RWPE2 (cell line): ENCODE results near the gene CFAP210.

Experiments
- ATAC-seq: fragments of 200-7000 bp; cut with Tn5 transposase; 3 replicates; pipeline ENCODE4 v1.9.1; 2021; ENCODE audit warnings: low read depth
- DNase-seq: peaks from one replicate; pipeline ENCODE4 v3.0.0-alpha.2; 2020; ENCODE audit warnings: low spot score
- H3K27ac ChIP-seq: fragments of 450-650 bp; 2 replicates; pipeline ENCODE4 v1.5.1; 2017; ENCODE audit warnings: mild to moderate bottlenecking; ENCODE audit not compliant: poor library complexity, severe bottlenecking
- H3K27me3 ChIP-seq: fragments of 250-450 bp; sonication (Bioruptor Pico); 2 replicates; pipeline ENCODE4 v1.5.1; 2021; ENCODE audit warnings: mild to moderate bottlenecking, moderate library complexity; ENCODE audit not compliant: insufficient read depth, poor library complexity, severe bottlenecking
- H3K36me3 ChIP-seq: fragments of 250-450 bp; sonication (Bioruptor Pico); 2 replicates; pipeline ENCODE4 v1.5.1; 2020; ENCODE audit warnings: low read depth, mild to moderate bottlenecking, moderate library complexity
- H3K4me1 ChIP-seq: fragments of 250-450 bp; sonication (Bioruptor Pico); 2 replicates; pipeline ENCODE4 v1.5.1; 2021; ENCODE audit warnings: mild to moderate bottlenecking, moderate library complexity; ENCODE audit not compliant: insufficient read depth, poor library complexity, severe bottlenecking
- H3K4me3 ChIP-seq: fragments of 250-450 bp; sonication (Bioruptor Pico); 2 replicates; pipeline ENCODE4 v1.5.1; 2021; ENCODE audit warnings: mild to moderate bottlenecking, moderate library complexity; ENCODE audit not compliant: severe bottlenecking
- H3K9me3 ChIP-seq: fragments of 250-450 bp; sonication (Bioruptor Pico); 2 replicates; pipeline ENCODE4 v1.5.1; 2021; ENCODE audit warnings: mild to moderate bottlenecking, moderate library complexity; ENCODE audit not compliant: severe bottlenecking
- TF ChIP-seq, protein P1 (sequence below): fragments of 450-650 bp; IDR thresholded peaks from one replicate; pipeline ENCODE4 v1.5.1; 2017; ENCODE audit warnings: mild to moderate bottlenecking, moderate library complexity; ENCODE audit not compliant: poor library complexity, severe bottlenecking

The CFAP210 gene

DNA sequence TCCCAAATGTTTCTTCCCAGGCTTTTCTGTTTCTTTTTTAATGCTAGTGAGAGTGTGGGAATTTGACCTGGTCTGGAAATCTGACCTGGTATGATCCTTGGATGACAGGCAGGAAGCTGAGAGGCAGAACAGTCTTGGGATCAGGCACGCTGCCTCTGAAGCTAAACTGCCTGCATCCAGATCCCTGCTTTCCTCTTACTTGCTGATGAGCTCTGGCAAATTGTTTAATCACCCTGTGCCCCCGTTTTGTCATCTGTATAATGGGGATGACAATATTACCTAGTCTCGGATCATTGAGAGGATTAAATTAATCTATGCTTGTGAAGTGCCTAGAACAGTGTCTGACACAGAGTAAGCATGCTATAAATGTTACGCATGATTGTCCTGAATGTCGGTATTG is 42.7 kb upstream of the CFAP210 start:
- Histone ChIP-seq H3K9me3 (no peaks in the 10 kb centered on the region), H3K27ac (no peak overlapping the region), H3K27me3 (no peaks in the 10 kb centered on the region), H3K4me1 (peaks cover 3% of the 10 kb centered on the region), H3K36me3 (peaks cover 7% of the 10 kb centered on the region), H3K4me3 (no peak overlapping the region)
- DNase-seq (no peak), ATAC-seq (no peak)
- TF ChIP-seq, protein P1, sequence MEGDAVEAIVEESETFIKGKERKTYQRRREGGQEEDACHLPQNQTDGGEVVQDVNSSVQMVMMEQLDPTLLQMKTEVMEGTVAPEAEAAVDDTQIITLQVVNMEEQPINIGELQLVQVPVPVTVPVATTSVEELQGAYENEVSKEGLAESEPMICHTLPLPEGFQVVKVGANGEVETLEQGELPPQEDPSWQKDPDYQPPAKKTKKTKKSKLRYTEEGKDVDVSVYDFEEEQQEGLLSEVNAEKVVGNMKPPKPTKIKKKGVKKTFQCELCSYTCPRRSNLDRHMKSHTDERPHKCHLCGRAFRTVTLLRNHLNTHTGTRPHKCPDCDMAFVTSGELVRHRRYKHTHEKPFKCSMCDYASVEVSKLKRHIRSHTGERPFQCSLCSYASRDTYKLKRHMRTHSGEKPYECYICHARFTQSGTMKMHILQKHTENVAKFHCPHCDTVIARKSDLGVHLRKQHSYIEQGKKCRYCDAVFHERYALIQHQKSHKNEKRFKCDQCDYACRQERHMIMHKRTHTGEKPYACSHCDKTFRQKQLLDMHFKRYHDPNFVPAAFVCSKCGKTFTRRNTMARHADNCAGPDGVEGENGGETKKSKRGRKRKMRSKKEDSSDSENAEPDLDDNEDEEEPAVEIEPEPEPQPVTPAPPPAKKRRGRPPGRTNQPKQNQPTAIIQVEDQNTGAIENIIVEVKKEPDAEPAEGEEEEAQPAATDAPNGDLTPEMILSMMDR, result no peak

DNA sequence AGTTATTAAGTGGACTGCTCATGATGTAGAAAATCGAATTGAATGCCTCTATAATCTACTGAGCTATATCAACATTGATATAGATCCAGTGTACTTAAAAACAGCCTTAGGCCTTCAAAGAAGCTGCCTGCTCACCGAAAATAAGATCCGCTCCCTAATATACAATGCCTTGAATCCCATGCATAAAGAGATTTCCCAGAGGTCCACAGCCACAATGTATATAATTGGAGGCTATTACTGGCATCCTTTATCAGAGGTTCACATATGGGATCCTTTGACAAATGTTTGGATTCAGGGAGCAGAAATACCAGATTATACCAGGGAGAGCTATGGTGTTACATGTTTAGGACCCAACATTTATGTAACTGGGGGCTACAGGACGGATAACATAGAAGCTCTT is 41.4 kb upstream of the CFAP210 start:
- peaks cover 3% of the 10 kb centered on the region for H3K4me1 ChIP-seq
- no peak for ATAC-seq
- no peaks in the 10 kb centered on the region for H3K9me3 ChIP-seq
- no peak overlapping the region for H3K27ac ChIP-seq
- H3K27me3 ChIP-seq, result no peaks in the 10 kb centered on the region
- no peak for DNase-seq
- TF ChIP-seq, protein P1, result no peak
- peaks cover 3% of the 10 kb centered on the region; the same call in 1 of the 2 replicates for H3K36me3 ChIP-seq
- no peak overlapping the region for H3K4me3 ChIP-seq

- DNase-seq (no peak), ATAC-seq (peak; percentile 45)
- Histone ChIP-seq H3K4me3 (peak overlapping the region; percentile 85), H3K27ac (no peak overlapping the region), H3K9me3 (no peaks in the 10 kb centered on the region), H3K36me3 (peaks cover 3% of the 10 kb centered on the region; the same call in 1 of the 2 replicates), H3K4me1 (peaks cover 3% of the 10 kb centered on the region), H3K27me3 (no peaks in the 10 kb centered on the region)
- TF ChIP-seq, protein P1, result no peak
These were observed 40.1 kb upstream of the CFAP210 start for GRCh38 chr2:169734169-169734847.

GRCh38 chr2:169732583-169733358 is 38.6 kb upstream of the CFAP210 start:
- TF ChIP-seq, protein P1, result no peak
- peaks cover 3% of the 10 kb centered on the region for H3K9me3 ChIP-seq
- H3K36me3 ChIP-seq, result peaks cover 3% of the 10 kb centered on the region; the same call in 1 of the 2 replicates
- no peaks in the 10 kb centered on the region for H3K27me3 ChIP-seq
- H3K4me1 ChIP-seq, result peaks cover 11% of the 10 kb centered on the region
- H3K4me3 ChIP-seq, result peak overlapping the region; percentile 85
- ATAC-seq (no peak), DNase-seq (no peak)
- no peak overlapping the region for H3K27ac ChIP-seq
